ENCODE data around the gene FGF1.

FGF1 gene

GRCh38 chr5:142641711-142642110 lies 44.2 kb downstream of the FGF1 start:
- DNase-seq = no peak

DNA sequence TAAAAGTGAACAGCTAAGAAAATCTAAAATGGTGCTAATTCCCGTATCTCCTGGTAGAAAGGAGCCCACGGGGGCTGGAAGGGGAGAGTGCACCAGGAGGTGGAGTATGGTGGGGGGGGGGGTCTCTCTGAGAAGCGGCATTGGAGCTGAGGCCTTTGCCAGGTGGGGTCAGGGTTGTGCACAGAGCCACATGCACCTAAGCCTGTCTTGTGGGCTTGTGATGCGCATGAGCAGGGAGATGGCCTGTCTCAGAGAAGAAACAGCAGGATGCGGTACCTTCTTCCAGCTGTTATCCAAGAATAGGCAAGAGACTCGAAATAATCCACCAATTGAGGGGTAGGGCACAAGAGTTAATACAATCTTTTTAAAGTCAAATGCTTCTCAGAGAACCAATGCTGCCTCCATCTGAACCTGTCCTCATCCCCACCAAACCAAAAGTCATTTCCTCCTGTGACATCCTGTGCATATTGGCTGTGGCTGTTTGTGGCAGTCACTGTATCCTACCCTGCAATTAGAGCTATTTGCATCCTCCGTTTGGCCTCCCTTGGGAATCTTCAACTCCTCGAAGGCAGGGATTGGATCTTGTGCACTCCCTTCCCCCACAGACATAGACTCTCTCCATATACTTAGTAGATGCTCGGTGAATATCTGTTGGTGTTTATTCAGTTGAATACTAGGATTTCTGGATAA lies 45.4 kb downstream of the FGF1 start:
- DNase-seq = no peak

GRCh38 chr5:142639455-142639854 lies 46.4 kb downstream of the FGF1 start:
- no peak for DNase-seq

DNA sequence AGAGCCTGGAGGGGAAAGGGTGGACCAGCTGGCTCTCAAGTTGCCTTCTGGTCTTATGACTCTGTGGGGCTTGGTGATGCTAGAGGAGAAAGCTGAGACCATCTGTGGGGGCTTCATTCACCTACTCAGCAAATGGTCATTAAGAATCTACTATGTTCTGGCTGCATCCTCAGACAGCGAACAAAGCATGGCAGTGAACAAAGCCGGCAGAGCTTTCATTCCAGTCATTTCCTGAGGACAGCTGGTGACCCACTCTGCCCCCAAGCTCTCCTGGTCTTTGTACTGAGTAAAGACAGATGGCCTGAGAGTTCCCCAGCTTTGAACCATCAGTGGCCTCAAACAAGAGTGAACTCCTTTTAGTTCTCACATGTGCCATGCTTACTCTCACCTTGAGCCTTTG lies 48.0 kb downstream of the FGF1 start:
- no peak for DNase-seq

DNA sequence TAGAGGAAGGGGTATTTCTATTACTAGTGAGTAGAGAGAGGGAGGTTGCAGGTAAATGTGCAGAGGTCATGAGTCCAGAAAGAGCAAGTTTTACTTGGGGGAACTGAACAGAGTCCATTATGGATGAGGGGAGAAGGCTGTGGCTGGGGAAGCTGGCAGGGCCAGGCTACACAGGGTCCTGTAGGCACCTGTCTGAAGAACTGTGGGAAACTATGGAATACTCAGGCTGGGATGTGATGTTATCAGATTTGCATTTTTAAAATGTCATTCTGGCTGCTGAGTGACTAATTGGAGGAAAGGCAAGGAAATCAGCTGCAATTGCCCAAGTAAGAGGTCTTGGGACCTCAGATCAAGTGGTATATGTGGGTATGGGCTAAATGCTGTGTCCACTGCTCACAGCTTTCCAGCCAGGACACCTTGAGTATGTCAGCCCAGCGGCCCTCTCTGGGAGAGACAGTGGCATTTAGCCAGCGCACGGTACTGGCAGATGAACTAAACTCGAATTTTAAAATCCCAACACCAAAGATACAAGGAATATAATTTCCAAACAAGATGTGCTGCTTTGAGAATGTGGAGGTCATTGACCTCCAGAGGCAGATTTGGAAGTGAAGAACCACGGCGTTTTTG lies 49.1 kb downstream of the FGF1 start:
- DNase-seq = no peak

DNA sequence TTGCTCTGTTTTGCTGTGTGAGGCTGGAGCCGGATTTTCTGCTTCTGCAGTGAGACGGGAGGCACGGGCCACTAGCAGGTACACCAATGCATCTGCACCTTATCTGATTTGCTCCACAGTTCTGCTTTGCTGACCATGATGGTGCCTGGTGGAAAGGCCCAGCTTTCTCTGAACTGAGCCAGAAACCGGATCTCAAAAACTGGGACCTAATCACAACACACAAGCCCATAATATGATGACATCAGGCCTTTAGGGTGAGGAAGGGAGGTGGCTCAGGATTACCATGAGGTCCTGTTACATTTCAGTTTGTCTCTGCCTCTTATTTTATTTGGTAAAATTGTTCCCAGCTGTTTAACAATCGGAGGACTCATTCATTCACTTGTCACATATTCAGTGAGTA lies 49.8 kb downstream of the FGF1 start:
- DNase-seq = no peak

DNA sequence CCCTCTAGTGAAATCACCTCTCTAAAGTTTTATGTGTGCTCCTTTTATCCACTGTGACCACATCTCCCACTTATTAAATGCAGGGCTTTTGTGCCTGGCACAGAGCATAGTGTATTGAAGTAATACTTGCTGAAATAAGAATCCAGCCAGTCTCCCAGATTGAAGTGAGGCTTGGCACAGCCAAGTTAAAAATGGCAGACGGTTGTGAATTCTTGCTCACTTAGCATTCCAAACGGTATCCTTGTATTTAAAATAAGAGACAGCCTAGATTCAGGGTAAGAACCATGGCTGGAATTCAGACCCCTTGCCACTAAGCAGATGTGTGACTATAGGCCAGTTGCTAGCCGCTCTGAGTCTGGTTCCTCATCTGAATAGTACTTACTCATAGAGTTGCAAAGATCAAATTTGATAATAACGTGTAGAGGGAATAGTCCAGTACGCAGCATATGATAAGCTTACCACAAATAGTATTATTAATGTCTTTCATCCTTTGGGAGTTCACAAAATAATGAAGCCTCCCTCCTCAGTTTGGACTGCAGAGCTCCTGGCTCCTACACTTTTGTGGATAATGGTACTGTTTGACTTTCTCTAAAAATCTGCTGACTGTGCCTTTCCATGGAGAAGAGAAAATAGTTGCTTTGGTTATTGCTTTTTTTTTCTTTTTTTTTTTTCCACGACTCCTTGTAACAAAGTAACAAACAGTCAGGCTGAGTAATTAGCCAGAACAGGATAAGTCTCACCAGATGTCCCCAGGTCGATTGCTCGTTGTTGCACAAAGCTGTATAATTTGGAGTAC lies 51.5 kb downstream of the FGF1 start:
- no peak for DNase-seq

GRCh38 chr5:142630927-142631539 lies 54.9 kb downstream of the FGF1 start:
- DNase-seq = no peak

GRCh38 chr5:142627383-142628217 lies 58.3 kb downstream of the FGF1 start:
- DNase-seq = no peak

DNA sequence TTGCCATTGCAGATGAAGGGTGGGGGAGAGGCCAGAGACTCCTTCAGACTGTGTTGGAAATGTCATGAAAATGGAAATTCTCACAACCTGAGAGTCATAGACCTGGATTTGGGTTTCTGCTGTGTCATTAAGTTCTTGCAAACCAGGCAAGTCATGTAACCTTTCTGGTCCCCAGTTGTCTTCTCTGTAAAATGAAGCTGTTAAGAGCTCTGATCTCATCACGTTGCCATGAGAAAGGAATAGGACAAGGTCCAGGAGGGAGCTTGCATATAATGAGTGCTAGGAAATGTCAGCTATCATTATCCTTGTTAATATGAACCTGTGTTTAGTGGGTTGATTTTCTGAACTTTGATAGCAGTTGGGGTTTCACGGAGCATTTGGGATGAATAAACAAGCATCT lies 59.1 kb downstream of the FGF1 start:
- no peak for DNase-seq

DNA sequence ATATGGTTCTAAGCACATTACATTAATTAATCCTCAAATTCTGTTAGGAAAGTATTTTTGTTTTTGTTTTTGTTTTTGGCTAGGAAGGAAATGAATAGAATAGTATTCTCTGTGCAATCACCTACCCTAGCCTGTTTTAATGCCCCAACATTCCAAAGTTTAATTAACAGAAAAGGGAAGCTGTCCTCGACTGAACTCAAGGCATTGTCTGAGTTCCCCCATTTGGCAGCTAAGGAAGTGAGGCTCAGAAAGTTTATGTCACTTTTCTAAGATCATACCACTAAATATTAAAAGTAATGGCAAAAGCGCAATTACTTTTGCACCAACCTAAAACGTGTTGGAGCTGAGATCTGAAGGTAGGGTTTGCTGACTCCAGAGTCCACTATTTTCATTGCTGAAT lies 59.8 kb downstream of the FGF1 start:
- no peak for DNase-seq

GRCh38 chr5:142621227-142621626 lies 64.7 kb downstream of the FGF1 start:
- no peak for DNase-seq

DNA sequence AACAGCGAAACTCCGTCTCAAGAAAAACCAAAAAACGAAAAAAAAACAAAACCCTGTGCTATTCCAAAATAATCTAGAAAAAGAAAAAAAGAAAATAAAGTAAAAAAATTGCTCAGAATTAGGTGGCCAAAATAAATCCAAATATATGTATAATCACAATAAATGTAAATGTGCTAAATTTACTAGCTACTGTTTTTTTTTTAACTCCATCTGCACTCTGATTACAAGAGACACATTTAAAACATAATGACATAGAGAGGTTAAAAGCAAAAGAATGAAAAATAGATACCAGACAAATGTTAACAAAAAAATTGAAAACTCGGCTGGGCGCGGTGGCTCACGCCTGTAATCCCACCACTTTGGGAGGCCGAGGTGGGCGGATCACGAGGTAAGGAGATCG lies 66.1 kb downstream of the FGF1 start:
- no peak for DNase-seq

DNA sequence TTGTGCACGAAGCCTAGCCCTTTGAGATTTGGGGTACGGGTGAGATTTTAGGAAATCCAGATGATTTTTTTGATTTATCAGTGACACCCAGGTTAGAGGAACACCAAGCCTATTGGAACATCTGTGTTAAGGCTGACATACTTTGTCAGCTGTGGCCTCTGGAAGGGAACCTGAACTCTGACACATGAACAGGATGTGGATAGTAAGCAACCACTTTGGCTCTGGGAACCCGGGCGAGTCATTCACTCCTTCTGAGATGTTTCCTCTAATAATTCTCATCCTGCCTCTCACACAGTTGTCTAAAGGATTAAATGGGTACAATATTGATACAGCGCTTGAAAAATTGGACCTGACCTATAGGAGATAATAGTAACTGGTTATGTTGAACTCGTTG lies 67.8 kb downstream of the FGF1 start:
- peak in 1 of 2 donors; percentile 24 for DNase-seq

- no peak for DNase-seq
These were observed 68.3 kb downstream of the FGF1 start for GRCh38 chr5:142617416-142618129.

DNA sequence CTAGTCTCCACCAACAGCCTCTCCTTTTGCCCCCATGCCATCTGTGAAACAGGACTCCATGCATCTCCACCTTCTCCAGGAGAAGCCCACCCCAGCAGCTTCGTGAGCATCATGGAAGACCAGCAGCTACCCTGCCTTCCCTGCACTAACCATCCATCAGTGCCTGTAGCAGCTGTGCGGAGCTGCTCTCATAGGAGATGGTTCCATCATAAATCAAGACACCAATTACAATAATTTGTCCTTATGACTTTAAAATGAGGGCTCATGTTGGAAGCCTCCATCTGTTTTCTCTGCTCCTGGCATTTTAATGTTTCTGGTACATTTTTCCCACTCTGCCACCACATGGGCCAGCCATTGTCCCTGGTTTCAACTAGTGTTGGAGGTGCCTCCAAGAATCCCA lies 69.9 kb downstream of the FGF1 start:
- no peak for DNase-seq

- no peak for DNase-seq
These were observed 71.8 kb downstream of the FGF1 start for GRCh38 chr5:142614054-142614453.

DNA sequence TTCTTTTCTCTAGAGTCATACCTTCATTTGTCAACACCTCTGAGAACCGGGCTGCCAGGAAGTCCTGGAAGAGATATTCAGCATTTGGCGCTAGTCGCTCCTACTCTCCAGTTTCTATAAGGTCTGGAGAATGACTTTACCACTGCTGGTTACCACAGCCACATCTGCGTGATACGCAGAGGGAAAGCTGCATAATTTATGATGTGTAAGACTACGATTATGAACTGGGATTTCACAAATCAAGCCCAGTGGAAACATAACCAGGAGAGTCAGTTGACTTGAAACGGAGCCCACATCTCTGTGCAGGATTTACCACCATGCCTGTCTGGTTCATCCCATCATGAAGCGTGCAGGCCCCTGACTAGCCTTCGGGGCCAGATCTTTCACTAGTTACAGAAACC lies 72.6 kb downstream of the FGF1 start:
- no peak for DNase-seq

DNA sequence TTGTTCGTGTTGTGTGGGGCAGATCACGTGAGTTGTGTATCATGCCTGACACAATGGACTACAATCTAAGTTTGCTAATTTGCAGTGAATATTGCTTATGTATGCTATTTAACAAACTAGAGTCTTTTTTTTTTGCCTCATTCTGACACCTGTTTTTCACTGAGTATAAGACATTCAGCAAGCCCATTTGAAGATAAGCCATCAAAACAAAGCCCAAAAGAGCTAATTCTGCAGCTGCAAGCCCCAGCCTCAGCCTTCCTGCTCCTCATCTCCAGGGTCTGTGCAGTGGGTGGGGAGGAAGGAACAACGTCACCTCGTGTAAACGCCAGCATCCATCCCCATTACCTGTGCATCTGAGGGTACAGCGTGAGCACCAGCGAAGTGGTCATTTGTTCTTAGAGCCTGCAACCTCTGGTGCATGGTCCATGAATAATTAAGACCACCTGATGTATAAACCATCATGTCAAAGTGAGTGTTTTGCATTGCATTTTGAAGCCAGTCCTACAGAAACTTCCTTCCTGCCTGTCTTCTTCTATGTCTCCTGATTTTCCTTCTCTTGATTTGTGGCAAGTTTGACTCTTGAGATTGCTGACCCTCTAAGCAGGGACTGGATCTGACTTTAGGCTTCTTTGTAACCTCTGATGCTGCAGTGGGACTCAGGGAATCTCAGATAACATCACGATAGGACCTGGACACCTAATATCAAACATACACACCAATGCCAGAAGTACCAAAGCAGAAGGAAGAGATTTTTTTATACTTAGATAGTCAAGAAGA lies 73.2 kb downstream of the FGF1 start:
- DNase-seq = no peak

DNA sequence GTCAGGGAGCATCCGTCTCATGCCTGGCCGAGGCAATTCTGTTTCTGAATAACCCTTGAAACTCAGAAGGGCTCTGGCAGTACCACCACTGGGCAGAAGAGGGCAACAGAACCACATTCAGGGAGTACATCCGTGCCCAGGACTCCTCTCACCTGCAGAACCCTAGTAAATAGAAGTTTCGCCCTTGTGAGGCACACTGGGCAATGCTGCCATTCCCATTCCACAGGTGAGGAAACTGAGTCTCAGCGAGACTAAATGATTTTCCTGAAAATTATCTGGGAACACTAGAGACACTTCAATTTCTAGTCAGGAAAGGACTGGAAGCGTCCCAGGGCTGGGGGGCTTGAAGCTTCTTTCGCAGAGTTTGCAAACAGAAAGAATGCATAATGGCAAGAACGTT lies 74.7 kb downstream of the FGF1 start:
- peak; percentile 70 to 76 for DNase-seq
